Mammary epithelial cell (primary cell): ENCODE results near the gene PLCB2.

Experiments
- CTCF ChIP-seq, 2 donors: IDR thresholded peaks in 1 of 2; conservative IDR thresholded peaks in 1 of 2; 2 replicates each; pipeline ENCODE4 v1.5.1; 2011 to 2012; ENCODE audit warnings: inconsistent platforms in 2 of 2, low read length in 2 of 2, mild to moderate bottlenecking in 2 of 2, control low read depth in 1 of 2, low read depth in 1 of 2; ENCODE audit not compliant: insufficient read depth in 1 of 2; ENCODE audit errors: extremely low read depth in 1 of 2
- EZH2 ChIP-seq: IDR thresholded peaks from 2 replicates; pipeline ENCODE4 v1.6.1; 2012; ENCODE audit warnings: low read length, inconsistent platforms, borderline replicate concordance

GRCh38 chr15:40253167-40253790, 54.5 kb downstream of the PLCB2 start:
- no peak for TF ChIP-seq CTCF (conservative IDR thresholded peaks at IDR 0.05 in 1 of 2, IDR thresholded peaks at IDR 0.05 in 1 of 2; ENCODE audit: extremely low read depth in 1 of 2, insufficient read depth in 1 of 2, low read depth in 1 of 2, low read length in 2 of 2)
- TF ChIP-seq EZH2: no peak
